ENCODE measurements around the gene COL10A1. TPM values are rescaled to one million over a fixed set of nuclear protein-coding genes. Genes with fewer than 3 reads are reported as not detected.
"Not testable (repeated sequence)": the region's sequence is repeated elsewhere in the genome, so short reads cannot be mapped to it uniquely, and the experiment has no call there.

Gene COL10A1
- total RNA-seq, 1 donor from 2014 or later: not detected

DNA sequence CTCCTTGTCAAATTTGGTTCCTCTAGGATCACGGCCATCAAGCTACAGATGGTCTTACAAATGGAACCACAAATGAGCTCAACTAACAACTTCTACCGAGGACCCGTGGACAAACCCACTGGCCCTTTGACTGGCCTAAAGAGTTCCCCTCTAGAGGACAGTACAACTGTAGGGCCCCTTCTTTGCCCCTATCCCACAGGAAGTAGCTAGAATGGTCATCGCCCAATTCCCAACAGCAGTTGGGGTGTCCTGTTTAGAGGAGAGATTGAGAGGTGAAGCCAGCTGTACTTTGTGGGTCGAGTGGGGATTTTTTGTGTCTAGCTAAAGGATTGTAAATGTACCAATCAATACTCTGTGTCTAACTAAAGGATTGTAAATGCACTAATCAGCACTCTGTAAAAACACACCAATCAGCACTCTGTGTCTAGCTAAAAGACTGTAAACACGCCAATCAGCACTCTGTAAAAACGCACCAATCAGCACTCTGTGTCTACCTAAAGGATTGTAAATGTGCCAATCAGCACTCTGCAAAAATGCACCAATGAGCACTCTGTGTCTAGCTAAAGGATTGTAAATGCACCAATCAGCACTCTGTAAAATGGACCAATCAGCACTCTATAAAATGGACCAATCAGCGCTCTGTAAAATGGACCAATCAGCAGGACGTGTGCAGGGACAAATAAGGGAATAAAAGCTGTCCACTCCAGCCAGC lies 29.7 kb downstream of the COL10A1 start:
- DNase-seq: not testable (repeated sequence)
- intact Hi-C loops (cut with micrococcal nuclease): loop anchor here (5.0 kb wide), 1 partner anchor 84 kb away; no protein-coding TSS in a partner anchor

DNA sequence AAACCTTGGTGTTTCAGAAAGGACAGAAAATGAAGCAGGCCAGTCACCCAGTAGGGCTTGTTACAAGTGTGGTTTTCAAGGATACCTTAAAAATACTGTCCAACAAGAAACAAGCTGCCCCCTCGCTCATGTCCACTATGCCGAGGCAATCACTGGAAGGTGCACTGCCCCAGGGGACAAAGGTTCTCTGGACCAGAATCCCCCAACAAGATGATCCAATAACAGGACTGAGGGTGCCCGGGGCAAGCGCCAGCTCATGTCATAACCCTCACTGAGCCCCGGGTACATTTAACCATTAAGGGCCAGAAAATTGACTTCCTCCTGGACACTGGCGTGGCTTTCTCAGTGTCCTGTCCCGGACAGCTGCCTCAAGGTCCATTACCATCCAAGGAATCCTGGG lies 31.9 kb downstream of the COL10A1 start:
- ATAC-seq: no peak
- no peak for DNase-seq
- intact Hi-C loops (cut with micrococcal nuclease): no loop called here

More for the DNA sequence above, 29.7 kb downstream of the COL10A1 start:
- ATAC-seq: not testable (repeated sequence)

DNA sequence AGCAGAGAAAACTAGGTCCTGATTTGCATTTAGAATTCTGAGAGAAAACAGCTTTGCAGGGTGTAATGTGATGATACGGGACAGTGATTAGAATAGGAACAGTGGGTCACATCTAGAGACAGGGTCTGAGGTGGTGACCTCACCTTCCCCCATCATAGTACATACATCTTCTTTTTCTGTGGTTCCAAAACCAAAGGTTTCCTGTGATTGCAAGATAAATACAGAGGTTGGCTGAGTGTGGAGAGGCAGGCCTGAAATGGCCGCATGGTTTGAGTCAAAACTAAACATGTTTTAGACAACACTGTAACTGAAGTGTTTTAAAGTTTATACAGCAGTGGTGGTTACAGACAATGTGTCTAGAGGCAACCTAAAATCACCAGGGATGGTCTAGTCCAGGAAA lies 35.7 kb downstream of the COL10A1 start:
- no peak for ATAC-seq
- intact Hi-C loops (cut with micrococcal nuclease): no loop called here
- DNase-seq: no peak

DNA sequence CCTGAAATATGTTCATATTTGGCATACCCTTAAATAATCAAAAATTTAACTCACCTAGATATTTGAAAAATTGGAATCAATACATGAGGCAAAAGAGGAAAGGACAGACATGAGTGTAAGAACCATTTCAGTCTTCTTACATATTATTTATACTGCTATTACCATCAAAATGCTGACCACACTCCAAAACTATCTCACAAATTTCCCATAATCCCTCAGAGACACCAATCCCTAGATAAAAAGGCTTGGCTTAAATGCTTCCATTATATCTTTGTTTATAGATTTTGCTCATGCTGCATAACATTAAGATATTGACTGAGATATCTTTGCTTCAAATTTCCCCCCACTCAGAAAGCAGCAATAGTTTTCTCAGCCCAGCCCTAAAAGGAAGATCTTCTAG lies 37.0 kb downstream of the COL10A1 start:
- intact Hi-C loops (cut with micrococcal nuclease): no loop called here
- DNase-seq (no peak), ATAC-seq (no peak)

DNA sequence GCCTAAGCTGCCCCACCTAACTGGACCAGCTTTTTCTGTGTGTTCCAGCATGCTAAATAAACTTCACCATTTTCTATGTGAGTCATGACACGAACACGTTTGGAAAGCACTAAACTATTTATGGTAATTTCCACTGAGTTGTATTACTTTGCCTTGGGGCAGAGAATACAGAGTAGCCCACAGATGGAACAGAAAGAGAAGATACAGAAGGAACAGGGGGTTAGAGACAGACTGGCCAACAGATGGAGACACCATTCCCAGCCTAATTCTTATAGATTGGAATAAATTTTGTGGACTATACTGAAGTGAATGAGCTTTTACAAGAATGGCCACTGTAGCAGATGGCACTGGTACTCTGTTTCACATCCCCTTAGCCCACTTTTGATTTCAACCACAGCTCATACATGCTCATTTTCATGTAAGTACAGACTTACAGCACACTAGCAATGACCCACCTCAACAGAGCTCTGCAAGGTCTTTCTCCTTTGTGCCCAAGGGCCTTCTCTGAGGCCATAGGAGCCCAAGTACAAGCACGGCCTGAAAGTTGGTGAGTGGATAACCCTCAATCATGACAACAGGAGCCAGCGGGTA lies 38.4 kb downstream of the COL10A1 start:
- intact Hi-C loops (cut with micrococcal nuclease): no loop called here
- DNase-seq (no peak), ATAC-seq (no peak)

DNA sequence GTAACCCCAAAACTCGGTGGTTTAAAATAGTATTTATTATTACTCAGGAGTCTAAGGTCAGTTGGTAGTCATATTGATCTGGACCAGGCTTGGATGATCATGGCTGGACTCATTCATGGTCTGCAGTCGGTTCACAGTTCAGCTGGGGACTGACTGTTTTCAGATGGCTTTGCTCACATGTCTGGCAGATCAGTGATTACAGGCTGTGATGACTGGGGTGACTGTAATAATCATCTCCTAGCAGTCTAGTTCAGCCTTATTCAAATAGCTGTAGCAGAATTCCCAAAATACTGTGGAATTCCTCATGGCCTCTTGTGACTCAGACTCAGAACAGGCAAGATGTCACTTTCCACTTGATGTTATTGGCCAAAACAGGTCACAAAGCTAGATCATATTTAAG lies 41.6 kb downstream of the COL10A1 start:
- DNase-seq: no peak
- ATAC-seq: no peak
- intact Hi-C loops (cut with micrococcal nuclease): no loop called here

DNA sequence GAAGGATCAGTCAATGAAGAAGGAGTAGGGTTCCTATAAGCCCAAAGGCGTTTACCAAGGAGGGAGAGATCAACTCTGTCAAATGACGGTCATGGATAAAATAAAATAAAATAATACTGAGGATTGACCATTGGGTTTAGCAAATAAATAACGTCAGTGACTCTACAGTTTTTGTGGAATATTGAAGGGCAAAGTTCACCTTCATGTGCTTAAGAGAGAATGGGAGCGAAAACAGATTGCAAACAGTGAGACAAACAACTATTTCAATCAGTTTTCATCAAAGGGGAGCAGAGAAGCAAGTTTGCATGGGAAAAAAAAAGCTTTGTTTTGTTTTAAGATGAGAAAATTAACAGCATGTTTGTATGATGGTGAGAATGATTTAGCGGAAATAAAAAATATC lies 42.9 kb downstream of the COL10A1 start:
- DNase-seq (no peak), ATAC-seq (no peak)
- intact Hi-C loops (cut with micrococcal nuclease): no loop called here

DNA sequence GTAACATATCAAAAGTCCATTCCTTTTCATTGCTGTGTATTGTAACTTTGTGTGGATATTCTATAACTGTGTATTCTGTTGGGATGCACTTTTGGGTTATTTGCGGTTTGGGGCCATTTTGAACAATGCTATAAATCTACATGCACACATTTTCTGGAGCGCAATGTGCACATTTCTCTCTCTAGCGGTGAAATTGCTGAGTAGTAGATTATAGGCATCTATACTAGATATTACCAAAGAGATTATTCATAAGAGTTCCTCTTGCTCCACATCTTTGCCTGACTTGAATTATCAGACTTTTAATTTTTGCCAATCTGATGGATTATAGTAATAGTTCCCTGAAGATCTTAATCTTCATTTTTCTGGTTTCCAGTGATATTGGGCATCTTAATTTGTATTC lies 47.0 kb downstream of the COL10A1 start:
- intact Hi-C loops (cut with micrococcal nuclease): no loop called here

DNA sequence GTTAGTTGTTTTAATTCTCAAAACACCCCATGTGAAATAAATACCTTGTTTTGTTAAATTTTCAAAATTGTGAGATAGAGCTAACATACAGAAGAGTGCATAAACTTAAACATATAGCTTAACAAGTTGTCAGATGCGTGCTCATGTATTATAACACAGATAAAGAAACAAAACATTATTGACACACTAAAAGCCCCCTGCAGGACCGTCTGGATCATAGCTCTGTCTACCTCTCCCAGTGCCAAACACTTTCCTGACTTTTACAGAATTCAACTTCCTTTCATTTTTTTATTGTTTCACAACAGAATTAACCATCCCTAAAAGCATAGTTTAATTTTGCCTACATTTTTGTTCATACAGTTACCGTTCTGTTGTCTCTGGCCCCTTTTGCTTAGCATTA lies 47.4 kb downstream of the COL10A1 start:
- intact Hi-C loops (cut with micrococcal nuclease): no loop called here
- DNase-seq: no peak
- no peak for ATAC-seq

More for the DNA sequence above, 47.0 kb downstream of the COL10A1 start:
- DNase-seq (no peak), ATAC-seq (no peak)

DNA sequence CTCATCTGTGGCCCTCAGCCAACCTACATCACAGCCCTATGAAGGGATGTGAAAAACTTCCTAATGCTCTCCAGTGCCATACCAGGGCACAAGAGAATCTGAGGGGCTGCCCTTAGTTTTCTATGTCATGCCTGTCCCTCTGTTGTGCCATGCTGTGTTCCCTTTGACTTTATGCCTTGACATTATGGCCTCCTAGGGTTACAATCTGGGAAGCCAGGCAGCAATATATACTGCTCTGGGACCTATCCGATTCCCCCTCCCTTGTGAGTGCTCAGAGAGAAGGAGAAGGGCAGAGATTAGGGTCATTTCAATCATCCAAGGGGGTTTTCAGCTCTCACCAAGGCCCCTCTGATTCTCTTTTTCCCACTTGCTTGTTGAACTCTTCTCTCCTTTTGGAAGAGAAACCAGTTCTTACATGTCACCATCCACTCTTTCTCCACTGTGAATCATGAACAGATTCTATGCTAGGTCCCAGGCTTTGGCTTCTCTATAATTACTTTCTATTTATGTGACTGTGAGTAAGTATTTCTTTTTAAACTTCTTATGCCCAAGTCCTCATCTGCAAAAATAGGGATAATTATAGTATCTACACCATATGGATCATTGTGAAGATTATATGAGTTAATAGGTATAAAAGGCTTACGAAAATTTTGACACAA lies 51.1 kb downstream of the COL10A1 start:
- intact Hi-C loops (cut with micrococcal nuclease): no loop called here
- DNase-seq (no peak), ATAC-seq (peak; percentile 57)

DNA sequence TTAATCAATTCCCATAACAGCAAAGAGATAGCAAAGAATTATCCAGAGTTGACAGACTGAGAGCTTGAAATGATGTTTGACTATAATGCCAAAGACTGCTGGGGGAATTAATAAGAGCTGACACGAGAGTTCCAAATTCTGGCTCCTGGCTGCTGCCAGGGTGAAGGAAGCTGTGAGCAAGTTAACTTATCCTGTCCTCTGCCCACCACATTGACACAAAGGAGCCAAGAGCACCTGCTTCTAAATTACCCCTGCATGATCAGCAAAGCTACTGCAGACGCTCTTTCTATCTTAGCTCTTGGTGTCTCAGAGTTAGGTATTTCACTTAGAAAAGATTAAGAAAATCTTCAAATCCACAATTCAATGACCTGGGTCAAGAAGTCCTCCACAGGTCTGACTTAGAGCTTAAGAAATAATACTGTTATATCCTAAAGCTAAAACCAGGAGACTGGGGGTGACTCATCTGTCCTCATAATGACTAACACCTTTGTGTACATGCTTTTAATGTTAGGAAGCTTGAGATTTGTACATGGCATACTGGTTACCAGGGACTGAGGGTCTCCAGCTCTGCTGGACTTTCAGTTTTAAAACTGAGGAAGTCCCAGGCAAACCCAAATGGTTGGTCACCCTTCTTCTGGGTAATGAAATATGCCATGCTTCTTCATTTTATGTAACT lies 52.0 kb downstream of the COL10A1 start:
- DNase-seq (no peak), ATAC-seq (no peak)
- intact Hi-C loops (cut with micrococcal nuclease): no loop called here

DNA sequence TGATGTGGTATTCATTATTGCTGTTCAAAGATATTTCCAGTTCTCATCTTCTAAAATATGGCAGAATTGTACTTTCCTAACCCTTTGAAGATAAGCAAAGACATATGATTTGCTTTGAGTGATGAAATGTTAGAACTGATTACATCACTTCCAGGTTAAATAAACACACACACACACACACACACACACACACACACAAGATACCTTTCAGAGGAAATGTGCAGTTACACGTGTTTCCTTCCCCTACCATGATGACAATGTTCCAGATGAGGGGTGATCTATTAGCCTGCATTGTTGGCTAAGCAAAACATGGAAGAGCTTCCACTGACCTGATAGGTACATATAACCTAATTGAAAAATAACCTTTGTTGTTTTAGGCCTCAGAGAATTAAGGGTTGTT lies 53.6 kb downstream of the COL10A1 start:
- no peak for DNase-seq
- intact Hi-C loops (cut with micrococcal nuclease): no loop called here

DNA sequence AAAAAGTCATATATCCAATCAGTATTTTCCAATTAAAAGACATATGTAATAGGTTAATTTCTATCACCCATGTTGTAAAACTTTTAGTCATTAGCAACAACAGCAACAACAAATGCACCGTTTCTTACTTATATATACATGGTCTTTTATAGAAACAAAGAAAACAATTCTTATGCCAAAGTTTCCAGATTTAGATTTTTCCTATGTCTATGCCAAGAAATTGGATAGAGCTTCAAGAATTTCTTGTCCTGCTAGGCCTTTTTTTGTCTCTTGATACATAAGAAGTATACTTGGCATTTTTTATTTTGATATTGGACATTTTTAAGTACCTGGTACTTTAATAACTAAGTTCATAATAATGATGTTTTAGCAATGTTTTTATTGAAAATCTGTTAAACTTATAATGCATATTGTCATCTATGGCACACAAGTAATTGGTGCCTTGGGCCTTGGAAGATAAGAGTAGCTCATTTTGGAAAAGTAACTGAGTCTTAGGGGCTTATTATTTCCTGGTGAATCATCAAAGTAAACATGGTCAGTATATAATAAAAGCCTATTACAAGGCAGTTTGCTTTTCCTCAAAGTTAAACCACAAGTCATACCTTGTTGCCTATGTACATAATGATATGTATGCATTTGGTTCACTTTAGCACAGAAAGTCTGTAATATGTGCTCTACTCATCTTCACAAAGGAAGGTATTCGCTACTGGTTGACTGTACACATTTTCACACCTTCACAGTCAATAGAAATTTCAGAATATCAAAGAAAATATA lies 55.1 kb downstream of the COL10A1 start:
- ATAC-seq (no peak), DNase-seq (no peak)
- intact Hi-C loops (cut with micrococcal nuclease): no loop called here

More for the DNA sequence above, 53.6 kb downstream of the COL10A1 start:
- ATAC-seq: no peak

DNA sequence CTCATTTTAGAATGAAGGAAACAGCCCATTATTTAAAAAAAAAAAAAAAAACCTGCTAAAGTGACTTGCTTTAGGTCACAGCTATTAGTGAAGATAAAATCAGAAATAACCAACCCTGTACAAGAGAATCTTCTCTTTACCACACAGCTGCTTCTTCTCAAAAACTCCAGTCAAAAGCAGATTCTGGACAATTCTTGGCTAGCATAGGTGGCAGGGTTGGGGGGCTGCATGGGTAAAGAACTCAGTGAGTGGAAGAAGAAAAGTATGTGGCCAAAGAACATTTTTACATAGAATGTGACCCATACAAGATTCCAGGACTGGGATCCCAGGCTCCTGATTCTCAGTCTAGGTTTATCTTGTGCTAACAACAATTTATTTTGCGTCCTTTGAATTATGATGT lies 55.8 kb downstream of the COL10A1 start:
- DNase-seq (no peak), ATAC-seq (no peak)
- intact Hi-C loops (cut with micrococcal nuclease): no loop called here

Other genes with a start within 250 kb of the COL10A1 start
- gene FRK, start 65.2 kb downstream of the COL10A1 start, total RNA-seq: 8.8 TPM
- gene NT5DC1, start 25.3 kb downstream of the COL10A1 start, total RNA-seq: 55.0 TPM
- 29.4 TPM for gene TSPYL4, start 127.9 kb upstream of the COL10A1 start, total RNA-seq
- gene TSPYL1, start 153.8 kb upstream of the COL10A1 start, total RNA-seq: 96.8 TPM
- gene DSE, start 244.8 kb upstream of the COL10A1 start, total RNA-seq: 12.7 TPM

All from left ventricle myocardium superior (tissue), 1 donor.